ENCODE data around the gene ZNF536.

Gene ZNF536

GRCh38 chr19:30519607-30520205, 147.5 kb downstream of the ZNF536 start:
- DNase-seq (ENCODE audit: low read depth): no peak
- TF ChIP-seq CTCF (conservative IDR thresholded peaks at IDR 0.05; ENCODE audit: low read depth, low read length): no peak
- H3K4me3 ChIP-seq (ENCODE audit: low read depth, low read length): no peak overlapping the region

GRCh38 chr19:30520735-30521479, 148.7 kb downstream of the ZNF536 start:
- no peak overlapping the region for H3K4me3 ChIP-seq (ENCODE audit: low read depth, low read length)
- no peak for TF ChIP-seq CTCF (conservative IDR thresholded peaks at IDR 0.05; ENCODE audit: low read depth, low read length)
- no peak for DNase-seq (ENCODE audit: low read depth)

GRCh38 chr19:30521937-30522336, 149.8 kb downstream of the ZNF536 start:
- H3K4me3 ChIP-seq (ENCODE audit: low read depth, low read length): no peak overlapping the region
- no peak for TF ChIP-seq CTCF (conservative IDR thresholded peaks at IDR 0.05; ENCODE audit: low read depth, low read length)
- DNase-seq (ENCODE audit: low read depth): no peak

- no peak for DNase-seq (ENCODE audit: low read depth)
- H3K4me3 ChIP-seq (ENCODE audit: low read depth, low read length): no peak overlapping the region
- no peak for TF ChIP-seq CTCF (conservative IDR thresholded peaks at IDR 0.05; ENCODE audit: low read depth, low read length)
Observed at GRCh38 chr19:30522341-30522740, 150.2 kb downstream of the ZNF536 start.

GRCh38 chr19:30523791-30524190, 151.6 kb downstream of the ZNF536 start:
- no peak for TF ChIP-seq CTCF (conservative IDR thresholded peaks at IDR 0.05; ENCODE audit: low read depth, low read length)
- no peak for DNase-seq (ENCODE audit: low read depth)
- H3K4me3 ChIP-seq (ENCODE audit: low read depth, low read length): no peak overlapping the region

- no peak overlapping the region for H3K4me3 ChIP-seq (ENCODE audit: low read depth, low read length)
- TF ChIP-seq CTCF (conservative IDR thresholded peaks at IDR 0.05; ENCODE audit: low read depth, low read length): no peak
- no peak for DNase-seq (ENCODE audit: low read depth)
Observed at GRCh38 chr19:30525383-30525782, 153.2 kb downstream of the ZNF536 start.

GRCh38 chr19:30528919-30529318, 156.7 kb downstream of the ZNF536 start:
- DNase-seq (ENCODE audit: low read depth): no peak

More at GRCh38 chr19:30528919-30529318, 156.7 kb downstream of the ZNF536 start:
- H3K4me3 ChIP-seq (ENCODE audit: low read depth, low read length): no peak overlapping the region
- no peak for TF ChIP-seq CTCF (conservative IDR thresholded peaks at IDR 0.05; ENCODE audit: low read depth, low read length)
